Subcutaneous abdominal adipose tissue (tissue), 5 donors: Measurements from ENCODE around the gene ZNF85.
"Not testable (repeated sequence)": the region's sequence is repeated elsewhere in the genome, so short reads cannot be mapped to it uniquely, and the experiment has no call there.

Experiments used
- H3K27ac ChIP-seq: one replicate; pipeline ENCODE4 v1.7.0; 2013; ENCODE audit warnings: low read depth, mild to moderate bottlenecking, inconsistent platforms, low read length, moderate library complexity
- H3K27me3 ChIP-seq, 5 donors: one replicate each; pipeline ENCODE4 v1.7.0; 2013; ENCODE audit warnings: low read length in 5 of 5, inconsistent platforms in 1 of 5; ENCODE audit not compliant: control insufficient read depth in 5 of 5, insufficient read depth in 4 of 5
- H3K36me3 ChIP-seq, 5 donors: one replicate each; pipeline ENCODE4 v1.7.0; 2013; ENCODE audit warnings: low read length in 5 of 5; ENCODE audit not compliant: control insufficient read depth in 5 of 5, insufficient read depth in 5 of 5
- H3K4me1 ChIP-seq, 5 donors: one replicate each; pipeline ENCODE4 v1.7.0; 2013; ENCODE audit warnings: low read length in 5 of 5, mild to moderate bottlenecking in 3 of 5, moderate library complexity in 1 of 5; ENCODE audit not compliant: control insufficient read depth in 5 of 5, insufficient read depth in 5 of 5
- H3K4me3 ChIP-seq, 5 donors: one replicate each; pipeline ENCODE4 v1.7.0; 2013; ENCODE audit warnings: low read length in 5 of 5, low read depth in 1 of 5
- H3K9ac ChIP-seq, 5 donors: one replicate each; pipeline ENCODE4 v1.7.0; 2013; ENCODE audit warnings: low read length in 5 of 5, mild to moderate bottlenecking in 4 of 5, moderate library complexity in 3 of 5
- H3K9me3 ChIP-seq, 5 donors: one replicate each; pipeline ENCODE4 v1.7.0; 2013; ENCODE audit warnings: low read length in 5 of 5; ENCODE audit not compliant: control insufficient read depth in 5 of 5
- donor health status: healthy.
- donor health status: healthy.
- donor health status: healthy.
- donor health status: healthy.
- donor health status: healthy.

Gene ZNF85

DNA sequence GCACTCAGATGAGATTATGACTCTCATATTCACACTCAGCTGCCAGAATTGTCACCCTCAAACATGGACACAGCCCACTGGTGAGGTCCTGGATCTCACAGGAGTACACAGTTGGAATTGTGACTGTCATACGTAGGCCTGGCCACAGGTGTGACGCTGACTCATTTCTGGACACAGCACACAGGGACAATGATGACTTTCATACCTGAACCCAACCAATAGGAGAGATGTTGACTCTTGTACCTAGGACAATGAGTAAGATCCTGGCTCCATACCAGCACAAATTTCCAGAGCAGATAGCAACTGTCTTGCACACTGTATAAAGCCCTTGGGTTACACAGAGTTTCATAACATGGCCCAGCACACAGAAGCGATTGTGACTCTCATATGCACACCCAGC is 46.4 kb downstream of the ZNF85 start:
- Histone ChIP-seq H3K9ac (no peak overlapping the region), H3K4me1 (no peaks in the 10 kb centered on the region), H3K4me3 (no peak overlapping the region), H3K27me3 (no peaks in the 10 kb centered on the region), H3K36me3 (no peaks in the 10 kb centered on the region), H3K27ac (no peak overlapping the region), H3K9me3 (peaks cover 0 to 7% (median 0%) of the 10 kb centered on the region in 5 donors)

DNA sequence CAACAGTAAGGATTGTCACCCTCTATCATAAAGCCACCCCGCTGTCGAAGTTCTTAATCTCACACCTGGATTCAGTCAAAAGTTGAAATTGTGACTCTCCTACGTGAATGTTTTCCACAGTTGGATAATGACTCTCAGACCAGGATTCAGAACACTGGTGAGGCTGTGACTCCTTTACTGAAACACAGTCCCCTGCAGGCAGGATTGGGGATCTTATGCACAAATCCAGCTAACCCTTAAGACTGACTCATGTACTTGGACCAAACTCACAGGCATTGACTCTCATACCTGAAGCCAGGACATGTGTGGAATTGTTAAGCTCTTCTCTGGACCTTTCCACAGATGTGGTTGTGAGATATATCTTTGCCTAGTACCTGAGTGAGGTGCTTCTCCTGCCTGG is 46.8 kb downstream of the ZNF85 start:
- no peak overlapping the region for H3K27ac ChIP-seq
- no peaks in the 10 kb centered on the region for H3K36me3 ChIP-seq
- no peak overlapping the region for H3K4me3 ChIP-seq
- no peaks in the 10 kb centered on the region for H3K4me1 ChIP-seq
- H3K9ac ChIP-seq, result no peak overlapping the region
- H3K27me3 ChIP-seq, result no peaks in the 10 kb centered on the region
- H3K9me3 ChIP-seq, result peaks cover 0 to 7% (median 0%) of the 10 kb centered on the region in 5 donors

DNA sequence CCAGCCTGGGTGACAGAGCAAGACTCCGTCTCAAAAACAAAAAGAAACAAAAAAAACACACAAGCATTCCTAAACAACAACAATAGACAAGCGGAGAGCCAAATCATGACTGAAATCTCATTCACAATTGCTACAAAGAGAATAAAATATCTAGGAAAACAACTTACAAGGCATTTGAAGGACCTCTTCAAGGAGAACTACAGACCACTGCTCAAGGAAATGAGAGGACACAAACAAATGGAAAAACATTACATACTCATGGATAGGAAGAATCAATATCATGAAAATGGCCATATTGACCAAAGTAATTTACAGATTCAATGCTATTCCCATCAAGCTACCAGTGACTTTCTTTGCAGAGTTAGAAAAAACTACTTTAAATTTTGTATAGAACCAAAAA is 69.7 kb downstream of the ZNF85 start:
- H3K4me3 ChIP-seq, H3K27me3 ChIP-seq, H3K9me3 ChIP-seq, H3K4me1 ChIP-seq, H3K27ac ChIP-seq, H3K9ac ChIP-seq, H3K36me3 ChIP-seq: not testable (repeated sequence)

DNA sequence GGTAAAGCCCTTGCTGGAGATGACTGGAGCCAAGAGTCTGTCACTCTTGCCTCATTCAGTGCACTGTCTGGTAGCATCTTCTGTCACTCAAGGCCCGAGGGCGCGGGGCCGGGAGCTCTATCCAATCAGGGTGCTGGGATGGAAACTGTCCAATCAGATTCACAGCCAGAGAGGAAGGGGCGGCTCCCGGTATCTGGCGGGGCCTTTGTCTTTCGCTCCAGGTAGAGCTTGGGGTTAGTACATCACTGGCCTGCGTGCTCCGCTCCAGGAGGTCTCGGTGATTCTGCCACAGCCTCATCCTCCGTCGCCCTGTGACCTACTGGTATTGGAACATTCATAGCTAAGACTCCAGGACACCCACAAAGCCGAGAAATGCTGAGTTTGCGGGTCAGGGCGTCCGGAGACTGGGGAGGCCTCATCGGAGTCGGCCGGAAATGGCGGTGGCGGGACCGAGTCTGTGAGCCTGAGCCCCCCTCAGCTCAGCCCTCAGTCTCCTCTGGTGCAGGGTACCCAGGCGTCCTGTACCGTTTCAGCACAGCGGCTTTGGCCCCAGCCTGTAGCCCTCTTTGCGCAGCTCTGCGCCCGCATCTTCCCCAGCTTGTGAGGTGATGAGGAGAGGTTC is 76.8 kb downstream of the ZNF85 start:
- H3K9me3 ChIP-seq, result no peaks in the 10 kb centered on the region
- H3K4me1 ChIP-seq, result peaks cover 0 to 9% (median 8%) of the 10 kb centered on the region in 5 donors
- peak overlapping the region; percentile 70 to 82 (median 79) for H3K4me3 ChIP-seq
- H3K9ac ChIP-seq, result peak overlapping the region in 3 of 5 donors; percentile 1 to 52 (median 43)
- H3K27me3 ChIP-seq, result no peaks in the 10 kb centered on the region
- H3K27ac ChIP-seq, result no peak overlapping the region
- H3K36me3 ChIP-seq, result no peaks in the 10 kb centered on the region
